DND-41 (cell line): ENCODE data around the gene GPER1.

Experiments
- ATAC-seq: fragments of 200-7000 bp; cut with Tn5 transposase; 3 replicates; pipeline ENCODE4 v1.9.1; 2021; ENCODE audit warnings: low read depth; ENCODE audit not compliant: insufficient read depth
- DNase-seq: peaks from one replicate; pipeline ENCODE4 v3.0.0-alpha.2; 2020
- H2AFZ ChIP-seq: 2 replicates; pipeline ENCODE4 v1.6.0; 2012; ENCODE audit warnings: low read depth, low read length
- H3K27ac ChIP-seq: 2 replicates; pipeline ENCODE4 v1.5.1; 2012; ENCODE audit warnings: low read length, inconsistent platforms
- H3K27me3 ChIP-seq: fragments of 200-600 bp; sonication (generic); 2 replicates; pipeline ENCODE4 v1.6.0; 2012; ENCODE audit warnings: low read length, mild to moderate bottlenecking, inconsistent platforms; ENCODE audit not compliant: insufficient read depth, poor library complexity
- H3K36me3 ChIP-seq: 2 replicates; pipeline ENCODE4 v1.5.1; 2012; ENCODE audit warnings: low read length, inconsistent platforms; ENCODE audit not compliant: insufficient read depth
- H3K4me1 ChIP-seq: 2 replicates; pipeline ENCODE4 v1.5.1; 2012; ENCODE audit warnings: mild to moderate bottlenecking, low read length; ENCODE audit not compliant: insufficient read depth
- H3K4me2 ChIP-seq: 2 replicates; pipeline ENCODE4 v1.6.0; 2012; ENCODE audit warnings: mild to moderate bottlenecking, moderate library complexity, low read length, inconsistent platforms; ENCODE audit not compliant: insufficient read depth
- H3K4me3 ChIP-seq, 2 experiments: fragments of 200-600 bp in 1 of 2; shearing (Covaris generic) in 1 of 2; 2 replicates each; pipeline ENCODE4 v1.5.1; 2012 to 2016; ENCODE audit warnings: inconsistent platforms in 2 of 2, low read length in 2 of 2, mild to moderate bottlenecking in 2 of 2, low read depth in 1 of 2, moderate library complexity in 1 of 2
- H3K79me2 ChIP-seq: 2 replicates; pipeline ENCODE4 v1.6.0; 2012; ENCODE audit warnings: low read length, inconsistent platforms; ENCODE audit not compliant: insufficient read depth
- H3K9ac ChIP-seq: 2 replicates; pipeline ENCODE4 v1.6.0; 2012; ENCODE audit warnings: low read depth, mild to moderate bottlenecking, inconsistent platforms, low read length, moderate library complexity
- H3K9me3 ChIP-seq: 2 replicates; pipeline ENCODE4 v1.5.1; 2012; ENCODE audit warnings: low read length, moderate library complexity, mild to moderate bottlenecking, inconsistent platforms; ENCODE audit not compliant: insufficient read depth, severe bottlenecking
- H4K20me1 ChIP-seq: 2 replicates; pipeline ENCODE4 v1.6.0; 2012; ENCODE audit warnings: low read length; ENCODE audit not compliant: insufficient read depth
- EZH2 ChIP-seq: IDR thresholded peaks from 3 replicates; pipeline ENCODE4 v1.6.1; 2012; ENCODE audit warnings: borderline replicate concordance, low read depth, mild to moderate bottlenecking, moderate library complexity, low read length, inconsistent platforms; ENCODE audit not compliant: severe bottlenecking
- TF ChIP-seq, protein P1 (sequence below): IDR thresholded peaks from 2 replicates; pipeline ENCODE4 v1.5.1; 2012; ENCODE audit warnings: borderline replicate concordance, low read length, moderate library complexity, mild to moderate bottlenecking; ENCODE audit not compliant: poor library complexity, severe bottlenecking; ENCODE audit errors: extremely low read depth

GPER1 gene

DNA sequence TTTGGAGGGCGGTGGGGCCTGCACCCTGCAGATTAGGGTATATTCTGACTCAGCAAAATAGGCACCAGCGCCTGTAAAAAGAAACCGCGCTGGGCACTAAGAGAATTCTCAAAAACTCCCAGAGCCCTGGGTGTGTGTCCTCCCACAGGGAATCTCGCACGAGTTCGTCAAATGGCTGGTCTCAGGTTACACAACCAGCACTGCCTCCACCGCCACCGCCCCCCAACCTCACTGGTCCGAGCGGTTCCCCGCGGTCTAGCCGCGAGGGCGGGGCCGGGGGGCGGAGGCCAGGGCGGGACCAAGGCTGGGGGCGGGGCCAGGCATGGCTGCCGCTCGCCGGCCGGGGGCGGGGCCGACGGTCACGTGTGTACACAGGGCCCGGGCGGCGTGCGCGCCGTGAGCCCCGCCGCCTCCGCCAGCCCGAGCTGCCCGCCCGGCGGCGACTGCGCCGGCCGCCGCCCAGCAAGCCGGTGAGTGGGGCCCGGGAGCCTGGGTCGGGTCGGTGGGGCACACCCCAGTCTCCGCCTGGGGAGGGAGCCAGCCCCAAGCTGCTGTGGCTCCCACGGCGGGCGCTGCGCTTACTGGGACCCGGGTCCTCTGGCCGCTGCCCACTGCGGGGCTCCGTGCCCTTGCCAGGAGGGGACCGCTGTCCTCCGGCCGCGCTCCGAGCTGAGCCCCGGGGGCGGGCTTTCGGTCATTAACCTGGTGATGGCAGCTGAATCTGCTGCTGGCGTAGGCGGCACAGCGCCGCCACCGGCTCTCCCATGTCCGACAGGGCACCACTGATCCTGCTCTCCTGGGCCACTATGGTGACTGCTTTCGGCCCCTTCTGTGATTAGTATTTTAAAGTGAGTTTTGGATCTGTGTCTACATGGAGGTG lies 43.5 kb upstream of the GPER1 start, which contains the start of gene GPR146:
Gene GPR146 (plus strand): TSS at position 358 of the 880 bp plus-strand sequence. CDS start 12,970 bp downstream, outside the sequence.
- TF ChIP-seq, protein P1, sequence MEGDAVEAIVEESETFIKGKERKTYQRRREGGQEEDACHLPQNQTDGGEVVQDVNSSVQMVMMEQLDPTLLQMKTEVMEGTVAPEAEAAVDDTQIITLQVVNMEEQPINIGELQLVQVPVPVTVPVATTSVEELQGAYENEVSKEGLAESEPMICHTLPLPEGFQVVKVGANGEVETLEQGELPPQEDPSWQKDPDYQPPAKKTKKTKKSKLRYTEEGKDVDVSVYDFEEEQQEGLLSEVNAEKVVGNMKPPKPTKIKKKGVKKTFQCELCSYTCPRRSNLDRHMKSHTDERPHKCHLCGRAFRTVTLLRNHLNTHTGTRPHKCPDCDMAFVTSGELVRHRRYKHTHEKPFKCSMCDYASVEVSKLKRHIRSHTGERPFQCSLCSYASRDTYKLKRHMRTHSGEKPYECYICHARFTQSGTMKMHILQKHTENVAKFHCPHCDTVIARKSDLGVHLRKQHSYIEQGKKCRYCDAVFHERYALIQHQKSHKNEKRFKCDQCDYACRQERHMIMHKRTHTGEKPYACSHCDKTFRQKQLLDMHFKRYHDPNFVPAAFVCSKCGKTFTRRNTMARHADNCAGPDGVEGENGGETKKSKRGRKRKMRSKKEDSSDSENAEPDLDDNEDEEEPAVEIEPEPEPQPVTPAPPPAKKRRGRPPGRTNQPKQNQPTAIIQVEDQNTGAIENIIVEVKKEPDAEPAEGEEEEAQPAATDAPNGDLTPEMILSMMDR: no peak
- TF ChIP-seq EZH2: no peak
- peak; percentile 95 for ATAC-seq
- Histone ChIP-seq H3K9me3 (no peaks in the 10 kb centered on the region), H4K20me1 (peaks cover 21% of the 10 kb centered on the region), H3K4me1 (peaks cover 27% of the 10 kb centered on the region), H3K4me3 (peak within 1 kb of the TSS; percentile 27 to 60; a peak in 3 of 4 replicates), H3K27ac (peak within 1 kb of the TSS; percentile 79), H3K9ac (peak within 1 kb of the TSS; percentile 61), H3K36me3 (no peaks in the 10 kb centered on the region), H3K4me2 (peak within 1 kb of the TSS; percentile 77), H3K27me3 (no peaks in the 10 kb centered on the region), H3K79me2 (no peaks in the 10 kb centered on the region), H2AFZ (peak within 1 kb of the TSS; percentile 63)
- peak; percentile 93 for DNase-seq

- Histone ChIP-seq H4K20me1 (peaks cover 28% of the 10 kb centered on the region), H3K4me1 (peaks cover 27% of the 10 kb centered on the region), H3K27me3 (no peaks in the 10 kb centered on the region), H3K9me3 (no peaks in the 10 kb centered on the region), H3K4me3 (peak overlapping the region in 1 of 2 experiments; percentile 60; a peak in 2 of 4 replicates), H3K27ac (no peak overlapping the region), H3K4me2 (peak overlapping the region; percentile 77), H3K9ac (peak overlapping the region; percentile 61), H2AFZ (no peak overlapping the region), H3K79me2 (no peaks in the 10 kb centered on the region), H3K36me3 (no peaks in the 10 kb centered on the region)
- TF ChIP-seq EZH2: no peak
- TF ChIP-seq, protein P1: no peak
- ATAC-seq: no peak
- DNase-seq: no peak
Measured at GRCh38 chr7:1045069-1046063, 42.5 kb upstream of the GPER1 start.

DNA sequence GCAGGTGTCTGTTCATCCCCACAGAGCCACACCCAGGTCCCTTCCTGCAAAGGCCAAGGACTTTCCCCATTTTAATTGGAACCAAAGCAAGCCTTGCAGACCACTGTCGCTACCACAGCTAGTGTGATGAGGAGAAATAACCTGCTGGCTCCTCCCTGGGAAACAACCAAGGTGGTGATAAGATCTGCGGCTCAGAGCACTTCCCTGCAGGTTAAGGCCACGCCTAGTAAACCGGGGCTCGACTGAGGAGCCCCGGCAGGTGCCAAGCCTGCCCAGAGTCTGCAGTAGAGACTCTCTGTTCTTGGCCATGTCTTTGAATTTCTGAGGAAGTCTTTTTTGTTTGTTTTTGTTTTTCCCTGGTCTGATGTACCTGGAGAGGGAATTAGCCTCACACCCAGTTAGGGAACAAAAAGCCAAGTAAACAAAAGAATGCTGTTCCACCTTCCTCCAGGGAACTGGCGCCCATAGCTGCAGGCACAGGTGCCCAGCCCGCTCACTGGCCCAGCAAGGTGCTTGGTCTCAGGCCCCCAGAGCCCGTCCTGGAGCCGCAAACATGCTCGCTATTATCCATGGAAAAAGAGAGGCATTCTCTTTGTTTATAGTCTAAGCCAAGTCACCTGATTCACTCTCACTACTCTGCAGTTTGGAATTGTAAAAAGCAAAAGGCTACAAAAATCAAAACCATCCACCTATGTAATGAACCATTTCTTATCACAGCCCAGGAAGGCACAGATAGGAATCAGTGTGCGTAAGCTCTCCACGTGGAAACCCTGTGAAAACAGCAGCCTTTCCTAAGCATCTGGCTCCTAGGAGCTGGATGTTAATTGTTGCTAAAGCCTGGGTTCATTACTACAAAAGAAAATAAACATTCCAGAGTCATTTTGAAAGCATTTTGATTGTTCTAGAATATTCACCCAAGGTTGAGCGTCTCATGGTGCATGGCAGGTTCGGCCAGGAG lies 40.9 kb upstream of the GPER1 start:
- H3K4me1 ChIP-seq: peaks cover 27% of the 10 kb centered on the region
- H3K27ac ChIP-seq: no peak overlapping the region

More for the DNA sequence above, 40.9 kb upstream of the GPER1 start:
- TF ChIP-seq EZH2: no peak
- TF ChIP-seq, protein P1: no peak
- Histone ChIP-seq H3K9me3 (no peaks in the 10 kb centered on the region), H3K79me2 (no peaks in the 10 kb centered on the region), H2AFZ (no peak overlapping the region), H3K36me3 (no peaks in the 10 kb centered on the region), H4K20me1 (peaks cover 41% of the 10 kb centered on the region), H3K9ac (no peak overlapping the region), H3K4me2 (no peak overlapping the region), H3K27me3 (no peaks in the 10 kb centered on the region), H3K4me3 (no peak overlapping the region)
- no peak for ATAC-seq
- DNase-seq: no peak
